ENCODE results near the gene DHRS7B.

DNA sequence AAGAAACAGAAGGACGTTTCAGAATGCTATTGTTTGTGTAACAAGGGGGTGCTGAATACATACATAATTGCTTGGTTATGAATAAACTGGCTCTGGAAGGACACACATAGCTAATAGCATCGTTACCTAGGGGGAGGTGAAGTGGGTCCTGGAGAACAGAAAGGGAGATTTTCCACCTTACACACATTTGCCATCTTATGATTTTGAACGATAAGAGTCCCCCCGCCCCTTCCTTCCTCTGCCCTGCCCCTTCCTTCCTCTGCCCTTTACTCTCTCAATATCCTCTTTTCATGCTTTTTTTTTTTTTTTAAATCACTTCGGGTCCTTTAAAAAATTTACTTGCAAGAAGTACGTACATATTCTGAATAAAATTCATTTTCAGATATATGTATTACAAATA lies 902 bp upstream of the DHRS7B start:
- TF ChIP-seq CTCF (IDR thresholded peaks at IDR 0.05), result no peak
- TF ChIP-seq POLR2A (IDR thresholded peaks at IDR 0.05), result no peak
- no peak for TF ChIP-seq POLR2AphosphoS5 (IDR thresholded peaks at IDR 0.05; ENCODE audit: insufficient read depth in 1 of 2, low read depth in 1 of 2)
